GM21381 (cell line): ENCODE results near the gene ETHE1.

Experiments used
- ATAC-seq: cut with Tn5 transposase; IDR thresholded peaks from one replicate; pipeline ENCODE4 v1.9.1; 2021; ENCODE audit warnings: mild to moderate bottlenecking, moderate library complexity; ENCODE audit not compliant: unreplicated experiment

The ETHE1 gene, protein sequence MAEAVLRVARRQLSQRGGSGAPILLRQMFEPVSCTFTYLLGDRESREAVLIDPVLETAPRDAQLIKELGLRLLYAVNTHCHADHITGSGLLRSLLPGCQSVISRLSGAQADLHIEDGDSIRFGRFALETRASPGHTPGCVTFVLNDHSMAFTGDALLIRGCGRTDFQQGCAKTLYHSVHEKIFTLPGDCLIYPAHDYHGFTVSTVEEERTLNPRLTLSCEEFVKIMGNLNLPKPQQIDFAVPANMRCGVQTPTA

DNA sequence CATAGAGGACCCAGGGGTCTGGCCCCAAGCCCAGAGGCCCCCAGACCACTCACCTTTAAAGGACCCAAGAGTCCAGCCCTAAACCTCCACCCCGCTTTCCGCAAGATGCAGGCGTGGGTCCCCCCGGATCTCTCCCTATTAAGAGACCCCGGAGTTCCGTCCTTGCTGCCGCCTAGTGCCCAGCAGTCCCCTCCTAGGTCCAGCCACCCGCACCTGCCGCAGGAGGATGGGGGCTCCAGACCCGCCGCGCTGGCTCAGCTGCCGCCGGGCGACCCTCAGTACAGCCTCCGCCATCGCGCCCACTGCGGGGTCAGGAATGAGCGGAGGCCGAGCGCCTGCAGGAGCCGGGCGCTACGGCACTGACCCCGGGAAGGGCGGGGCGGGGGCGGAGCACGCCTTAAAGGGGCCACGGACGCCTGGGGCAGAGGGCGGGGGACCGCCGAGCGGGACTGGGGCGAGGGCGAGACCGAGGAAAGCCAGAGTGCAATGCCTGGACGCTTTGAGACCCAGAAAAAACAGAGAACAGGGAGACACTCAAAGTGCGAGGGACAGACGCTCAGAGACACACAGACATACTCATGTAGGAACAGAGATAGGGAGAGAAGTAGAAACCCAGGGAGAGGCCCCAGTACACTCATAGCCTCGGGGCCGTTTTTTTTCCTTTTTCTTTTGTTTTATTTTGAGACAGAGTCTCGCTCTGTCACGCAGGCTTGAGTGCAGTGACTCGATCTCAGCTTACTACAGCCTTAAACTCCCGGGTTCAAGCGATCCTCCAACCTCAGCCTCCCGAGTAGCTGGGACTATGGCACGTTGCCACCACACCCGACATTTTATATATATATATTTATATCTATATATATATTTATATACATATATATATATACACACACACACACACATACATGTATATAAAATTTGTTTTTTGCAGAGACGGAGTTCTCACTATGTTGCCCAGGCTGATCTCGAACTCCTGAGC, at the start of gene ETHE1:
Gene ETHE1 (minus strand): TSS at position 318 of the 976 bp plus-strand sequence. CDS start 24 bp downstream, at position 294.
- ATAC-seq: peak; percentile 75

DNA sequence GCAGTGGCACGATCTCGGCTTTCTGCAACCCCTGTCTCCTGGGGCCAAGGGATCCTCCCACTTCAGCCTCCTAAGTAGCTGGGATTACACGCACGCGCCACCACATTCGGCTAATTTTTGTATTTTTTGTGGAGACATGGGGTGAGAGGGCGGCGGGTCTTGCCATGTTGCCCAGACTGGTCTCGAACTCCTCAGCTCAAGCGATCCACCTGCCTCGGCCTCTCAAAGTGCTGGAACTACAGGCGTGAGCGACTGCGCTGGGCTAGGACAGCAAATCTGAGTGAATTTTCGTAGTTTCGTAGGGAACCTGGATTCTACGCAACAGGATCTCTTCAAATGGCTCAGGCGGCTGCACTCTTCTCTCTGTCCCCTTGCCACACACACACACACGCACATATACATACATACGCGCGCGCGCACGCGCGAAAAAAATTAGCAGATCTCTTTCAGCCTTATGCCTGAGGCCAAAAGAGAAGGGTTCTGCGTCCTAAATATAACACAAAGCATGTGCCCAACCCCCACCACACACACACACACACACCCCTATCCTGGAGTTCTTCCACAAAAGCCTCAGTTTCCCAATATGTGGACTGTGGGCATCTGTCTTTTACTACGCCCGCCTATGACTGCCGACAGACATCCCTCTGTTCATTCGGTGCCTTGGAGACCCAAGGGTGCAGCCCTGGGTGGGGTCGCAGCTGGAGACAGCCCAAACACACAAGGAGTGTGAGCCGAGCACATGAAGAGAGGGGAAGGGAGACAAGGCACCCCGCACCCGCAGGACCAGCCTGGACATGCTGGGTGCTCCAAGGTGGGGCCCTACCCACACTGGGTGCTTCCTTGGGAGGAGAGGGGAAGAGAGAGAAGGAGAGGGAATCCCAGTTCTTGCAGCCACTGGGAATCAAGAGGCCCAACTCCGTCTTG, 49.2 kb upstream of the ETHE1 start:
- ATAC-seq: no peak

DNA sequence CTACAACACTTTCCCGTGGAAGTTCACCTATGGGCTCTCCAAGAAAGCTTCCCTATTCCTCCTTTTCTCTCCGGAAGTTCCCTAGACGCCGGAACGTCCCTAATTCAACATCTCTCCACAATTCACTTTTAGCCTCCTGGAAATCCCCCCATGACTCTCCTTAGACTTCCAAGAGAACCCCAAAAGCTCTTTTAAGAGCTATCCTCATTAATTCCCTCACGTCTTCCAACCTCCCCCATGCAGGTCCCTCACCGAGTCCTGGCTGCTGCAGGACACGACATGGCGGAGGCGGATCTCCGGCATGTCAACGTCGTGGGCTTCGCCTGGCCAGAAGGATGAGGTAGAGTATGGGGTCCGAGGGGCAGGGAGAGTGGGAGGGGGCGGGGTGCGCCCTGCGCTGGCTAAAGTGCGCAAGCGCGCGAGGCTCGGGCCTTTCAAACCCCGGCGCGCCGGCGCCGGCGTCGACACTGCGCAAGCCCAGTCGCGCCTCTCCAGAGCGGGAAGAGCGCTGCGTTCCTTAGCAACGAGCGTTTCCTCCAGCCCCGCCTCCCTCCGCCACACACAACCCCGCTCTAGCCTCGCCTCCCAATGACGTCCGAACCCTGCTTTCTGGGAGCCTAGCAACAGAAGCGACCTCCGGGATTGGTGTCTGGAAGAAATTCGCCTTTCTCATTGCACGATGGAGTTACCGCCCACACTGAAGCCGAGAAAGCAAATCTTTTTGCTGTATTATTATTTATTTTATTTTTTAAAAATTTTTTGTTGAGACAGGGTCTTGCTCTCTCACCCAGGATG, 48.4 kb upstream of the ETHE1 start, which contains the start of the genes PINLYP and XRCC1:
Gene PINLYP (plus strand): TSS at position 646 of the 795 bp plus-strand sequence. CDS start 1,391 bp downstream, outside the sequence.
Gene XRCC1 (minus strand): TSS at position 372 of the 795 bp plus-strand sequence. CDS start 69 bp downstream, at position 303.
- peak; percentile 96 for ATAC-seq

DNA sequence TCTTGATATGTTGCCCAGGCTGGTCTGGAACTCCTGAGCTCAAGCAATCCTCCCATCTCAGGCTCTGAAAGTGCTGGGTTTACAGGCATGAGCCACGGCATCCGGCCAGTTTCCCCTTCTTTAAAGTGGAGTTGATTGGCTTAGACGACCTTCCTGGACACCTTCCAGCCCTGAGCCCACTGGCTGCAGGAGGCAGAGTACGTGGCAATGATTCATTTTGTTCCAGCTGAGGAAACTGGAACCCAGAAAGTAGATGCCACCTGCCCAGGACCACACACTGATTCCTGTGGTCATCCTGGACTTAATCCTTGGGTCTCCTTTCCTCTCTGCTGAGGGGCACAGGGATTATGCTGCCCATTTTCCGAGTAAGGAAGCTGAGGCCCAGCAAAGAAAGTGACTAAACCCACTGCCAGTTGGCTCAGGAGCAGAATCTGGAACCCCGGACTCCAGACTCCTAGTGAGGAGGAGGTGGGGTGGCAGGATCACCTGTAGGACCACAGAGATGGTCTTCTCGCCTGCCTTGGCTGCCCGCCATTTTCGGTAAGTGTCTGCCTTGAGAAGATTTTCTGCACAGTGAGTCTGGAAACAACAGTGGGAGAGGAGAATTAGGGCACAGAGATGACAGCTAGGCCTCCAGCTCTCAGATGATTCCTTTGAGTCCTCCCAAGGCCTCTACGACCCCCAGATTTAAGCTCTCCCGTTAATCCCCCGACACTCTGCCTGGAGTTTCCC, 47.6 kb upstream of the ETHE1 start:
- ATAC-seq: no peak

DNA sequence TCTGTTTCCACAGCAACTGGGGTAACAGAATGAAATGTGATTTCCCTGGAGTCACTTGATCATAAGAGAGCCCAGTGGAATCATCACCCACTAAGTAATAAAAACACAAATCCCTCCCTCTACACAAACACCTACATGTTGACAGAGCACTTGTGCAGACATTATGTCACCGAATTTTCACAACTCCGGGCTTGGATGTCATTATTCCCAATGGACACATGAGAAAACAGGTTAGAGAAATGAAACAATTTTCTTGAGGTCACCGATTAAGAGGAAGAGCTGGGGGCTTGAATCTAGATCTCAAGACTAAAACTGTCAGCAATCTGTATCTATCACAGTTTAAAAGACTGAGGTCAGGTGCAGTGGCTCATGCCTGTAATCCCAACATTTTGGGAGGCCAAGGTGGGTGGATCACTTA, 45.2 kb upstream of the ETHE1 start:
- ATAC-seq: no peak

DNA sequence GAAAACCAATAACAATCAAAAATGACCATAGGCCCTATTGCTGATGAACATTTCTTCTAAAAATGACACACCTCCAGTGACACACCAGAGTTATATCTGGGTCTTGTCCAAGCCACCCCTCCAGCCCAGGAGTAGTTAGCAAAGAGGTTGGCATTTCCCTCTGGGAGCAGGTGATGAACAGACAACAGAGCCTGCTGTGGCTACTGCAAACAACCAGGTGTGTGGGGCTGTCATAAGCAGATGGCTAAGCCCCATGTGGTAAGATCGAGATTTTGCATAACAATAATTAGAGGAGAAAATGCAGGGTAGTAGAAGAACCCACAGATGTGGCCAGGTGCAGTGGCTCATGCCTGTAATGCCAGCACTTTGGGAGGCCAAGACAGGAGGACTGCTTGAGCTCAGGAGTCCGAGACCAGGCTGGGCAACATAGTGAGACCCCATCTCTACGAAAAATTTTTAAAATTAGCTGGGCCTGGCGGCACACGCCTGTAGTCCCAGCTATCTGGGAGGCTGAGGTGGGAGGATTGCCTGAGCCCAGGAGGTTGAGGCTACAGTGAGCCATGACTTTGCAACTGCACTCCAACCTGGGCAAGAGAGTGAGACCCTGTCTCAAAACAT, 43.3 kb upstream of the ETHE1 start:
- no peak for ATAC-seq

DNA sequence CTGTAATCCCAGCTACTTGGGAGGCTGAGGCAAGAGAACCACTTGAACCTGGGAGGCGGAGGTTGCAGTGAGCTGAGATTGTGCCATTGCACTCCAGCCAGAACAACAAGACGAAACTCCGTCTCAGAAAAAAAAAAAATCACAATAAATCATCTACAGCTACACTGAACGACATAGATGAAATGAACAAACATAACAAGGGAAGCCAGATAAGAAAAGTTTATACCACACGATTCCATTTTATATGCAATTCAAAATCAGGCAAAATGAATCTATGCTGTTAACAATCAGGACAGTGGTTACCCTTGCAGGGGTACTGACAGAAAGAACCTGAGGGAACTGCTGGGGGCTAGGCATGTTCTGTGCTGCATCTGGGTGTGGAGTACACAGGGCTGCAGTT, 42.7 kb upstream of the ETHE1 start:
- no peak for ATAC-seq

DNA sequence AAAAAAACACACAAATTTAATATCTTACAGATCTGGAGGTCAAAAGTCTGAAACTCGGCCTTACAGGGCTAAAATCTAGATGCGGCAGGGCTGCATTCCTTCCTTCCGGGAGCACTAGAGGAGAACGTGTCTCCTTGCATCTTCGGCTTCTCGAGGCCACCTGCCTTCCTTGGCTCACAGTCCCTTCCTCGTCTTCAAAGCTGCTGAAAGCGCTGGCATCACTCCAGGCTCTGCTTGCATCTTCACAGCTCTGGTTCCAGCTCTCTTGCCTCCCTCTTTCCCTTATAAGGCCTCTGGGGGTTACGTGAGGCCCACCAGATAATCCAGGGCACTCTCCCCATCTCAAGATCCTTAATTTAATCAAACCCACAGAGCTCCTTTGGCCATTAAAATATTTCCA, 37.8 kb upstream of the ETHE1 start:
- no peak for ATAC-seq

DNA sequence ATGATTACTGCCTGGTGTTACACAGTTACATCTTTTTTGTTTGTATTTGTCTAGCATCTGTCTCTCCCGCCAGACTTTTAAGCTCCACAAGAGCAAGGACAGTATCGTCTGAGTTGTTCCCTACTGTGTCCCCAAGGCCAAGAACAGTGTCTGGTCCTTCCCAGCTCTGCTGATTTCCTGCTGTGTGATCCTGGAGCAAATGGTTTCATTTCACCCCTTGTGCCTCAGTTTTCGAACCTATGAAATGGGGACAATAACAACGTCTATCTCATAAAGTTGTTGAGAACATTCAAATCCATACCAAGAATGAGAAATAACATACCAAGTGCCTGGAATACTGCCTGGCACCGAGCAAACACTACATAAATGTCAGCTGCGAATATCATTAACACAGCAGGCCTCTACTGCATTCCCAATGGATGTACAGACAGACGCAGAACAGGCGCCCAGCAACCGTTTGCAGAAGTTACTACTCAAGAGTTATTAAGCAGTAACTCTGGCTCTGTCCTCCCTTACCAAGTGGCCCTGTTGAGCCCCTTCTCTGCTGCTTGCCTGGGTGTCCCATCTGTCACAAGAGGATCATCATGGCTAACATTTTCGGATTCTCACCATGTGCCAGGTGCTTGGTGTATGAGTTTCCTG, 36.9 kb upstream of the ETHE1 start:
- no peak for ATAC-seq

DNA sequence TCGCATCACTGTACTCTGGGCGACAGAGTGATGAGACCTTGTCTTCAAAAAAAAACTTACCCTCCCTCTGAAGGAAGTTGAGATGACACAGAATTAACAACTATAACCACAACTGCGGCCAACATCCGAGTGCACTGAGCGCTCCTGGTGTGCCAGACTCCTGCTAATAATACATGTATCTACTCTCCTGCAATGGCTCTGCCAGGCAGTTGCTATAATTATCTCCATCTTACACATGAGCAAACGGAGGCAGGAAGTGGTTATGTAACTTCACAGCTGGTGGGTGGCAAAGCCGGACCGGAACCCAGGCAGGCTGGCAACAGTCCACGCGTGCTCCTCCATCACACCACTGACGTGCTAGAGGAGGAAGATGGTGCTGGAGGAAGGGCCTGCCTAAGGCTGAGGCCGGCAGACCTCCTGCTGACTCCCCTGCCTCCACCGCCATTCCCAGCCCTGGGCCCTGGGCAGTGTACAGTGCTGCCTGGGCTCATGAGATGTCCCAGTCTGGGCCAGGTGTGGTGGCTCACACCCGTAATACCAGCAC, 35.8 kb upstream of the ETHE1 start:
- ATAC-seq: peak; percentile 80

DNA sequence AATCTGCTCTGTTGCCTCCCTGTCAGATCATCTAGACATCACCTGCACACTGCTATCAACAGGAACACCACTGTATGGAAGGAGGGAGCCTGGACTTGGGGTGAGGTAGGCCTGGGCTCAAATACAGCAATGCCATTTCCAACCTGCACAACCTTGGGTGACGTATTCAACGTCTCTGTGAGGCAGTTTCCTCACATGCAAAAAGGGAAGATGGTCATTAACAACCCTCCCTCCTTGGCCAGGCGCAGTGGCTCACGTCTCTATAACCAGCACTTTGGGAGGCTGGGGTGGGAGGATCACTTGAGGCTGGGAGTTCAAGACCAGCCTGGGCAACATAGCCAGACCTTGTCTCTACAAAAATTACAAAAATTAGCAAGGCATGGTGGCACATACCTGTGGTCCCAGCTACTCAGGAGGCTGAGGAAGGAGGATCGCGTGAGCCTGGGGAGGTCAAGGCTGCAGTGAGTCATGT, 35.3 kb upstream of the ETHE1 start:
- no peak for ATAC-seq

DNA sequence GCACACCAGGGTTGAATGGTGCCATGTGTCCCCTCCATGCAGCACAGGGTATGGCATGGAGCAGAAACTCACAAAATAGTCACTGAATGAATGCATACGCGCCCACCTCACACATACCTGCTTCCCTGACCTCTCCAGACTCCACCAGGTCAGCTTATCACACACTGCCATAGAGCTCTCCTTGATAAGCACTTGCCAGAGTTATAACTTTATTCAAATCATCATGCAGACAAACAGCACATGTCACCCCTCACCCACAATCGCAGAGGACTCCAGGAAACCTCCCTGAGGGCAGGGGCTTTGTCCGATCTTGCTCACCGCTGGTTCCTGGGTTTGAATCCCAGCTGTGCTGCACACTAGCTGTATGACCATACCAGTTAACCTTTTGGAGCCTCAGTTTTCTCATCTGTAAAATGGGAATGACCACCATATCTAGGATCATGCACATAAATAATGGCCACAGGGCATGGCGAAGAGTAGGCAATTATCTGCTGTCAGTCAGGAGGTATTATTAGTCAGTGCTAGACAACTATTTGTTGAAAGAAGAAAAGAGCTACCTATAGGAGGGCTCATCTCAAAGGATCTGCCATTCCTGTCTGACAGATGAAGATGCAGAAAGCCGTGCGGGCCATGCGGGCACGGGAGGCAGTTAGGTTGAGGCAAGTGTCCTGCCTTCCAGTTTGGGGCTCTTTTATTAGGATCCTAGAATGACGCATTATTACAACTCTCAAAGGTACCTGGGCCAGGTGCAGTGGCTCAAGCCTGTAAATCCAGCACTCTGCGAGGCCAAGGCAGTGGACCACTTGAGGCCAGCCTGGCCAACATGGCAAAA, 34.4 kb upstream of the ETHE1 start:
- ATAC-seq: no peak

DNA sequence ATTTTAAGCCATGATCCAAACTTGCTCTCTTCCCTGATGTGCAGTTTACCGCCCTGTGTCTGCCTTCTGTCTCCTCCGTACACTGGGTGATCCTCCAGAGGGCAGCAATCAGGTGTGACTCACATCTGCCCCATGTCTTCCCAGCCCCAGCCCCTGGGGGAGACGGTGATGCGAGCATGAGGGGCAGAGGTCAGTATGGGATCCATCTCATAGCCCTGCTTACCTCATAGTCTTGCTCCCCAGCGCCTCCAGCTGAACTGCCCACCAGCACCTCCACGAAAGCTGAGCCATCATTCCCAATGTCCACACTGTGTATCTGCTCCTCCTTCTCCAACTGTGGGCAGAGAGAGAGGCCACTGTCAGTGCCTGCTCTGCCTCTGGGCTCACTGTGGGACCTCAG, 33.7 kb upstream of the ETHE1 start:
- no peak for ATAC-seq

DNA sequence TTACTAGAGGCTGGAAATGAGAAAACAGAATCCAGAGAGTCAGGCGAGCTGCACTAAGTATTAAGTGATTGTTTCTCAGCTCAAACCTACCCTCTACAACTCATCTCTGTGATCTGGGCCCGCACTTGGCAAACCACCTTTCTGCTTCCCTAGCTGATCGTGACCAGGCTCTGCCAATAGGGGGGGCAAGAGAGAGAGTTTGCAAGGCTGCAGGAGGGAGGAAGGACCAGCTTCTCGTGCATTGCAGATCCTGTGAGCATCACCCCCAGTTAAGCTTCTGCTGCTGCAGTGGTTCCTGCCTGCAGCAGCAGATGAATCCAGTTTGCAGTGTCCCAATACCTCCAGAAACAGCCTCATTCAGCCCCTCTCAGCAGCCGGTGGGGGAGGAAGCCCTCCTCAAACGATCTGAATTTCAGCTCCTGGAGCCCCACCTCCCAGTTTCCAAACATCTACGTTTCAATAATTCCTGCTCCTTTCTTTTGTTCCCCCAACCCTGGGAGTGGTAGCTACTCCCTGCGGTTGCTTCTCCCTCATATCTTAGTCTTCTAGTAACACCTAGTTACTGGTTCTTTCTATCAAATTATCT, 28.3 kb upstream of the ETHE1 start:
- no peak for ATAC-seq

DNA sequence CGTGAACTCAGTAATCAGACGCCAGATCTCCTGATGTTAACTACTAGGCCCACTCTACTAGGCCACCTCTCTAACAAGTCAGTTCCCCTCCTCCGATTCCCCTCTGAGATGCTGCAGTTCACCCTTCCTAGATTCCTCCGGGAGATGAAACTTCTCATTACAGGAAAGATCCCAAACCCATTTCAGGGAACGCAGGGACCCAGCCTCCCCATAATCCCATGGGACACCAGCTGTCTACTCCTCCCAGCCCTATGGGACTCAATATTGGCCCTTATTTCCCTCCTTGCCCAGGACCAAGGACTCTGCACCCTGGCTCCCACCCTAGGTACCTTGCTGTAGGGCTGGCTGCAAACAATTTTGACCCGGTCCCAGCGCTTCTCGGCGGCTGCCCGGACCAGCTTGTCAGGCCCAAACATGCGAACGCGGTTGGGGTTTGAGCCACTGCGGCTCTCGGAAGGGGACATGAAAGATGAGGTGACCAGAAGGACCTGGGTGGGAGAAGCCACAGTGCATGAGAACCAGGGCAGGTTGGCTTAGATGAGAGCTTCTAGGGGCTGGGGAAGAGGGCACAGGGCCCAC, 27.4 kb upstream of the ETHE1 start:
- ATAC-seq: no peak

DNA sequence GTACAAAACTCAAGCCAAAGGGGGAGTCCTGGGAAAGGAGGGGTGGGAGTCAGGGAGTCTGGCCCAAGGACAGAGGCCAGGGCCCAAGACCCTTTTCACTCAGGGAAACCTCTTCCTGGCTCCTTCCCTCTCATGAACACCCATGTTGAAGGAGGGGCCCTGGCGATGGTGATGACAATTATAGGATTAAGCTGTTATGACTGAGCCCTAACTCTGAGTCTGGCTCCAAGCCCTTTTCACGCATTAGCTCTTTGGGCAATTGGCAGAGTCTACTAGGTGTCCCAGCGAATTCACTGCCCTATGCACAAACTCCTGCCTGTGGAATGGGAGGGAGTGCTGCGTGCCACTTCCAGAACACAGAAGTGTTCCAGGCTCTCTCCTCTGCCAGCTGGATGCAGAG, 26.7 kb upstream of the ETHE1 start:
- ATAC-seq: no peak
